GM19455 (cell line): ENCODE measurements around the gene HELZ.

ENCODE experiments used
- ATAC-seq: cut with Tn5 transposase; IDR thresholded peaks from one replicate; pipeline ENCODE4 v1.9.1; 2021; ENCODE audit not compliant: unreplicated experiment

Gene HELZ

DNA sequence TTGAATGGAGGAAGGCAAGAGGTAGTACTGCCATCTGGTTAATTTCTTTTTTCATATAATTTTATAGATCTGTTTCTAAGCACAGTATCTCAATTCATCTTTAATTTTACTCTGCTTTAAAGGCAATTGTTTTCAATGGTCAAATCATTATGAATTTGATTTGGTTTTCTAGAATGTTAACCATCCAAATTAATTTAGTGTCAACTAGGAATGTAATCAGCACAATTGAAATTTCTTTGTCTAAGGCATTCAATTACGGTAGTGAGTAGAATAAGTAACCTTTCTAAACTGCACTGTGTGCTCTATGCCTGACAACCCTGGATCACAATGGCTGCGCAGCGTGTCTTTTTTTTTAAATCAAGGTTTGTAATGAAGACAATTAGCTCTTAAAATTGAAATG lies 156.4 kb downstream of the HELZ start:
- ATAC-seq, result no peak

DNA sequence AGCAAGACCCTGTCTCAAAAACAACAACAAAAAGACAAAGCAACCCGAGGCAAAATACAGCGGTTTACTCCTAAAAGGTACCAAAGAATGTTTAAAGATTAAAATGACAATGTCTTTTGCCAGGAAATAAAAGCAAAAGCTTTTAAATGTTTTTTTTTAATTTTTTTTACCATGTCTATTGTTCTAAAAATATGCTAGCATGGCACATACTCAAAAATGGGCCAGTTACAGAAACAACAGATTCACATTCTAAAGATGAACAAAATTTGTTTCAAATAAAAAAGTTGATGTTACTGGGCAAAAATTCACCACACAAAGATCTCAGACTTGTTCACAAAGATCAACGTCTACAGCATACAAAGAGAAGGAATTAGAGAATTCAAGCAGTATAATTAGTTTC lies 159.6 kb downstream of the HELZ start:
- ATAC-seq, result no peak

GRCh38 chr17:67082107-67082506 lies 162.9 kb downstream of the HELZ start:
- peak; percentile 81 for ATAC-seq

- no peak for ATAC-seq
These were observed 164.2 kb downstream of the HELZ start for GRCh38 chr17:67080804-67081203.

DNA sequence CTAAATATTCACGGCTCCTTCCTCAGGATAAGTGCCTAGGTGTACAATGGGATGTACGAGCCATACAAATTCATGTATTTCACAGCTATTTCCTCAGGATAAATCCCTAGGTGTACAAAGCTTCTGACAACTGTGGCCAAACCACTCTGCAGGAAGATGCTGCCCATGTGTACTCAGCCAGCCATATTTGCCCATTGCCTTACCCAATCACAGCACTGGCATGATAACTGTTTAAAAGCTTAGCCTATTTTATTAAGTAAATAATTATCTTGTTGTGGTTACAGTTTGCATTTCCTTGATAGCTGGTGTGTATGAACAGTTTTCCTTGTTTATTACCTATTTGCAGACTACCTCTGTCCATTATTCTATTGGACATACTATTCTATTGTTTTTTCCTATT lies 165.5 kb downstream of the HELZ start:
- ATAC-seq, result no peak

- no peak for ATAC-seq
These were observed 166.7 kb downstream of the HELZ start for GRCh38 chr17:67078292-67078691.

GRCh38 chr17:67076290-67076689 lies 168.7 kb downstream of the HELZ start:
- ATAC-seq, result no peak

GRCh38 chr17:67074781-67075180 lies 170.2 kb downstream of the HELZ start:
- ATAC-seq, result no peak

GRCh38 chr17:67072885-67073284 lies 172.1 kb downstream of the HELZ start:
- no peak for ATAC-seq

DNA sequence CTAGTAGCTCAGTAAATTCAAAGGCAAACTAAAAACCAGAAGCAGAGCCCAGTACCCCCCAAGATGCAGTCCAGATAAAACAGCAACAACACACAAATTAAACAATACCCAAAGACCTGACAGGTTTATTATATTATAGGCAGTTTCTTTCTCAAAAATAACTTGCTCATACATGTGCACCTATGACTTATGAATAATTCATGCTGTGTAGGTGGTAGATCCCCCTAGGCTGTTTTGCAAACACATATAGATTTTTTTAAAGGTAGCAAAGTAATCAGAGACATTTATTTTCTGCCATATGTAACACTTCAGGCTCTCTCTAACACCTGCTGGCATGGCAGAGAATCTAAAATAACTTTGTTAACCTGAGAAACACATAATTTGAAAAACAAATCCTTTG lies 173.4 kb downstream of the HELZ start:
- no peak for ATAC-seq

- no peak for ATAC-seq
These were observed 175.3 kb downstream of the HELZ start for GRCh38 chr17:67069603-67070136.

- no peak for ATAC-seq
These were observed 176.0 kb downstream of the HELZ start for GRCh38 chr17:67068999-67069398.

- no peak for ATAC-seq
These were observed 177.2 kb downstream of the HELZ start for GRCh38 chr17:67067571-67068482.

GRCh38 chr17:67066717-67067116 lies 178.3 kb downstream of the HELZ start:
- no peak for ATAC-seq

GRCh38 chr17:67063141-67063540 lies 181.9 kb downstream of the HELZ start:
- no peak for ATAC-seq

- ATAC-seq, result no peak
These were observed 185.6 kb downstream of the HELZ start for GRCh38 chr17:67059372-67059771.

GRCh38 chr17:67058036-67058435 lies 187.0 kb downstream of the HELZ start:
- ATAC-seq, result no peak

DNA sequence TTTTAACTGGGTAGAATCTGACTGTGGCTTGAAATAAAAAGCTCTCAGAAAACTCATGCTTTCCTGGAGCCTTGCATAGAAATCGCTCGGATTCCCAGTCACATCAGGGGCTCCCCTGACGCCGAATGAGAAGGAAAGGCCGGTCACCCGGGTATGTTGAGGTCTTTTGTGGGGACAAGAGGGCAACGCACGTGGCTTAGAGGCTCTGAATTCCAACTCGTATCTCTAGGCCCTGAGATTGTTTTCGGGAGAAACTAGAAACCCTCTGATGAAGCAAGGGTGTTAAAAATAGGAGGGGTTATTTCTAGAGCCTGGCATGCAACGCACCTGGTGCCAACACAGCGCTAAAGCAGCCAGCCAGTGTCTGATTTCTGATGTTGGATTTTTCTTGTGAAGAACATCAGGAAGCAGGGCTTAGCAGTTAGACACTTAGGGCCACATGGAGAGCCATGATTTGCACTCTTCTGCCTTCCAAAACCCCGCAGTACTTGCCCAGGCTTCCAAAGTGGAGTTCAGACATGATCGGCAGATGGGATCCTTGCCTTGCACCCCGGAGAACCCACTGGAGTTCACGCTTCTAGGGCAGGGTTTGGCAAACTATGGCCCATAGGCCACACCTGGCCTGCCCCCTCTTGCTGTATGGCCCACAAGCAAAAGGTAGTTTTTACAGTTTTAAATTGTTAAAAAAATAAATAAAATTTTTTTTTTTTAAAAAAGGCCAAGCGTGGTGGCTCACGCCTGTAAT lies 188.1 kb downstream of the HELZ start:
- no peak for ATAC-seq

DNA sequence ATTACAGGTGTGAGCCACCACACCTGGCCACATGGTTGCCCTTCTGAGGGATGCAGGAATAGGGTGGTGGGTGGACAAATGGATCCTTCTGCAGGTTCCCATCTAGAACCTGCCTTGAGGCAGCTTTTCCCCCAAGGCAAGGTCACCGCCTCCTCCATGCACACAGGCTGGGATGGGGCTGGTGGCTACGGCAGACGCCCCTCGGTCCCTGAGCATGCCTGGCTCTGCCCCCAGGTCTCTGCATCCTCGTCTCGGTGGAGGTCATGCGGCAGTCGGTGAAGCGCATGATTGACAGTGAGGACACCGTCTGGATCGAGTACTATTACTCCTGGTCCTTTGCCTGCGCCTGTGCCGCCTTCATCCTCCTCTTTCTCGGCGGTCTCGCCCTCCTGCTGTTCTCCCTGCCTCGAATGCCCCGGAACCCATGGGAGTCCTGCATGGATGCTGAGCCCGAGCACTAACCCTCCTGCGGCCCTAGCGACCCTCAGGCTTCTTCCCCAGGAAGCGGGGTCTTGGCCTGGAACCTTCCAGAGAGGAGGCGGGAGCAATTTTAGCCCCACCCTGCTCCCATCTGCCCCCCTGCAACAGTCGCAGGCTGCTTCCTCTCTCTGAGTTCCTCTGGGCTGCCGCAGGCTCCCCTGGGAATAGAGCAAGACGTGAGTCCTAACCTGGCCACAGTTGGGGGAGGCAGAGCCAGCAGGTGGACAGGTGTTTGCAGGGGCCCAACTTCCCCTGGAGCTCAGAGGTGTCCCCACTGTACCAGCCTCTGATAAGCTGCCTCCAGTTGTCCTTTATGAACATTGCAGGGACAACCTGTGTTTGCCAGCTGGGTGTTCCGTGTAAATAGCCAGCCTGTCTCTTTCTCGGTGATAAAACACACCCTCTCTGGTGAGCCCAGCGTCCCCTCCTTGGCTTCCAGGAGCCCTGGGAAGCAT lies 188.9 kb downstream of the HELZ start:
- ATAC-seq, result no peak

DNA sequence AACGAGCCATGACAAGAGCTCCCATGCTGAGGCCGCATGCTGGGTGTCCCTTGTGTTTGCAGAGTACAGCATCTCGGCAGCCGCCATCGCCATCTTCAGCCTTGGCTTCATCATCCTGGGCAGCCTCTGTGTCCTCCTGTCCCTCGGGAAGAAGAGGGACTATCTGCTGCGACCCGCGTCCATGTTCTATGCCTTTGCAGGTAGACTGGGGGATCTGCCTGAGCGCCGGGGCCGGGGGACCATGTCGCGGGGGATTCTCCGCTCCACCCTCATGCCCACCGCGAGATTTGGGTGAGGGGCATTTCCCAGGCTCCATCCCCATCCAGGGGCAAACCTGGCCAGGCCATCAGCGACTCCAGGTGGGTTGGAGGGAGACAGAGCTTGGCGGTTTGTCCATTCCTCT lies 190.0 kb downstream of the HELZ start:
- ATAC-seq, result no peak

DNA sequence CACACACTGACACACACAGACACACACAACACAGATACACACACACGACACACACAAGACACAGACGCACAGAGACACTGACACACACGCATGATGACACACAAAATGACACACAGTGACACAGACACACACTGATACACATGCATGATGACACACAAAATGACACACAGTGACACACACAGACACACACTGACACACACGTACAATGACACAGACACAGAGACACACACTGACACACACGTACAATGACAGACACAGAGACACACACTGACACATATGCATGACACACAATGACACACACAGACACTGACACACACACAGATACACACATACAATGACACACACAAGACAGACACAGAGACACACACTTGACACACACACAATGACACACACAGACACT lies 190.4 kb downstream of the HELZ start:
- no peak for ATAC-seq
